K562 (cell line): ENCODE measurements around the gene PRDM16.

Experiments used
- CBX8 ChIP-seq: fragments of 200-600 bp; sonication (generic); IDR thresholded peaks from 2 replicates; pipeline ENCODE4 v1.6.1; 2012; ENCODE audit warnings: borderline replicate concordance, mixed run types, low read depth, mild to moderate bottlenecking, moderate library complexity, mixed read lengths, low read length, control low read depth, inconsistent platforms; ENCODE audit not compliant: poor library complexity, severe bottlenecking; ENCODE audit errors: extremely low read depth
- ERF ChIP-seq: fragments of 450-650 bp; formaldehyde crosslinking; IDR thresholded peaks from 2 replicates; pipeline ENCODE4 v1.4.0; 2020; ENCODE audit warnings: mild to moderate bottlenecking, mixed read lengths
- KAT8 ChIP-seq: fragments of 450-650 bp; IDR thresholded peaks from 2 replicates; pipeline ENCODE4 v1.6.1; 2016; ENCODE audit warnings: low read depth, mild to moderate bottlenecking
- NFE2 ChIP-seq: IDR thresholded peaks from 2 replicates; pipeline ENCODE4 v1.6.1; 2014; ENCODE audit warnings: antibody characterized with exemption, low read depth
- ZNF174 ChIP-seq: fragments of 250-450 bp; sonication (Bioruptor Pico); IDR thresholded peaks from 2 replicates; pipeline ENCODE4 v1.4.0; 2020; ENCODE audit warnings: mild to moderate bottlenecking
- ZNF589 ChIP-seq: fragments of 200-800 bp; sonication (Bioruptor generic); IDR thresholded peaks from 2 replicates; pipeline ENCODE4 v1.6.1; 2016; ENCODE audit warnings: low read depth, missing genetic modification characterization, missing compliant biosample characterization

- TF ChIP-seq ZNF174 (CRISPR knock-in tag) (no peak), ZNF589 (CRISPR knock-in tag) (no peak), NFE2 (no peak), KAT8 (no peak), ERF (CRISPR knock-in tag) (no peak), CBX8 (no peak)
These were observed 177.2 kb downstream of the PRDM16 start for GRCh38 chr1:3246251-3246650.
